ENCODE measurements around the gene RRP8. TPM values are rescaled to one million over a fixed set of nuclear protein-coding genes. Genes with fewer than 3 reads are reported as not detected.

Gene RRP8
- total and polyA plus RNA-seq, 2 experiments from 2014 or later: 27.3 to 32.6 TPM

- H3K27ac ChIP-seq: no peak overlapping the region
- H3K36me3 ChIP-seq: no peaks in the 10 kb centered on the region
- no peaks in the 10 kb centered on the region for H3K4me1 ChIP-seq (ENCODE audit: low read depth)
- DNase-seq (ENCODE audit: low read depth in 1 of 2, low spot score in 1 of 2): no peak
- no peaks in the 10 kb centered on the region for H3K27me3 ChIP-seq
- TF ChIP-seq, protein P1, sequence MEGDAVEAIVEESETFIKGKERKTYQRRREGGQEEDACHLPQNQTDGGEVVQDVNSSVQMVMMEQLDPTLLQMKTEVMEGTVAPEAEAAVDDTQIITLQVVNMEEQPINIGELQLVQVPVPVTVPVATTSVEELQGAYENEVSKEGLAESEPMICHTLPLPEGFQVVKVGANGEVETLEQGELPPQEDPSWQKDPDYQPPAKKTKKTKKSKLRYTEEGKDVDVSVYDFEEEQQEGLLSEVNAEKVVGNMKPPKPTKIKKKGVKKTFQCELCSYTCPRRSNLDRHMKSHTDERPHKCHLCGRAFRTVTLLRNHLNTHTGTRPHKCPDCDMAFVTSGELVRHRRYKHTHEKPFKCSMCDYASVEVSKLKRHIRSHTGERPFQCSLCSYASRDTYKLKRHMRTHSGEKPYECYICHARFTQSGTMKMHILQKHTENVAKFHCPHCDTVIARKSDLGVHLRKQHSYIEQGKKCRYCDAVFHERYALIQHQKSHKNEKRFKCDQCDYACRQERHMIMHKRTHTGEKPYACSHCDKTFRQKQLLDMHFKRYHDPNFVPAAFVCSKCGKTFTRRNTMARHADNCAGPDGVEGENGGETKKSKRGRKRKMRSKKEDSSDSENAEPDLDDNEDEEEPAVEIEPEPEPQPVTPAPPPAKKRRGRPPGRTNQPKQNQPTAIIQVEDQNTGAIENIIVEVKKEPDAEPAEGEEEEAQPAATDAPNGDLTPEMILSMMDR (IDR thresholded peaks at IDR 0.05; ENCODE audit: low read depth, low read length): no peak
- H3K9me3 ChIP-seq (ENCODE audit: low read depth): no peaks in the 10 kb centered on the region
- H3K4me3 ChIP-seq: no peak overlapping the region
Observed at GRCh38 chr11:6579681-6580080, 23.7 kb downstream of the RRP8 start.

- H3K4me3 ChIP-seq: no peak overlapping the region
Observed at GRCh38 chr11:6578134-6578533, 25.3 kb downstream of the RRP8 start.

DNA sequence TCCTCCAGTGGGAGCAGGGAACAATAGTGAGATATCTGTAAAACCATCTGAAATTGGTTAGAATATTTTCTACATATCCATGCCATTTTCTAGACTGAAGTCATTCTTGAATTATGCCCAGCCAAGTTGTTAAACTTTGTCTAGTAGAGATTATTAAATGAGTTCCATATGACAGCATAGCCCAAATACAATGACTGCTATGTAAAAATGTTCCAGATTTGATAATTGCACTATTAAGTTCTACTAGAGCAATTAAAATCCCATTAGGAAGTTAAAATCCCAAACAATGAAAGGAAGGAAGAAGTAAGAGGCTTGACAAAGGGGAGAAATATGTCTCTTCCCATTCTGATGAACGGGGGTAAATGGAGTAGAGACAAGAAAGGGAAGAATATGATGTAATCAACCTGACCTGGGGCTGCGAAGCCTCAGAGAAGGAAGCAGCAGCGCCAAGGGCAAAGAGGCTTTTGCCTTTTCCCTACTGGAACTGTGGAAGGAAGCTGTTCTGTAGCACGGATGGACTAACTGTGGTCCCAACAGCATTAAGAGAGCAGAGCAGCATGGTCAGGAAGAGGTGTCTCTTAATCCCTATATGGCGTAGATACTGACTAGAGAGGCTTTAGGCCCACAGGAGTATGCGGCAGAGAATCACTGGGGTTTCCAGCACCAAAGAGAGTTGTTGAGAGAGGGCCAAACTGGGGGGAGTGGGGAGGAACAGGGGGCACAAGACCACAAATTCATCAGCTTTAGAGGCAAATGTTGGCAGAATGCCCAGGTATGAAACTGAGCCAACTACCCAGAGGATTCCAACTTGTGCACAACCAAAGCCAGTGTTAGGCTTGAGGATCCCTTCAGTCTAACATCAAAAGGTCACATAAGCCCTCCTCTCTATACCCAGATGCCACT, 26.7 kb downstream of the RRP8 start:
- peak in 1 of 2 donors; percentile 84 for DNase-seq (ENCODE audit: low read depth in 1 of 2, low spot score in 1 of 2)
- Histone ChIP-seq H3K27ac (no peak overlapping the region), H3K9me3 (ENCODE audit: low read depth) (no peaks in the 10 kb centered on the region), H3K36me3 (no peaks in the 10 kb centered on the region), H3K4me3 (no peak overlapping the region), H3K27me3 (no peaks in the 10 kb centered on the region), H3K4me1 (ENCODE audit: low read depth) (no peaks in the 10 kb centered on the region)
- TF ChIP-seq, protein P1 (IDR thresholded peaks at IDR 0.05; ENCODE audit: low read depth, low read length): no peak

More at GRCh38 chr11:6578134-6578533, 25.3 kb downstream of the RRP8 start:
- no peaks in the 10 kb centered on the region for H3K9me3 ChIP-seq (ENCODE audit: low read depth)
- no peaks in the 10 kb centered on the region for H3K4me1 ChIP-seq (ENCODE audit: low read depth)
- DNase-seq (ENCODE audit: low read depth in 1 of 2, low spot score in 1 of 2): no peak
- H3K27ac ChIP-seq: no peak overlapping the region
- no peaks in the 10 kb centered on the region for H3K36me3 ChIP-seq
- TF ChIP-seq, protein P1 (IDR thresholded peaks at IDR 0.05; ENCODE audit: low read depth, low read length): no peak
- no peaks in the 10 kb centered on the region for H3K27me3 ChIP-seq

GRCh38 chr11:6574816-6575715, 28.4 kb downstream of the RRP8 start:
- H3K4me3 ChIP-seq: no peak overlapping the region
- H3K9me3 ChIP-seq (ENCODE audit: low read depth): no peaks in the 10 kb centered on the region
- TF ChIP-seq, protein P1 (IDR thresholded peaks at IDR 0.05; ENCODE audit: low read depth, low read length): no peak
- H3K36me3 ChIP-seq: no peaks in the 10 kb centered on the region
- no peak for DNase-seq (ENCODE audit: low read depth in 1 of 2, low spot score in 1 of 2)
- H3K27ac ChIP-seq: no peak overlapping the region
- H3K4me1 ChIP-seq (ENCODE audit: low read depth): no peaks in the 10 kb centered on the region
- H3K27me3 ChIP-seq: no peaks in the 10 kb centered on the region

- Histone ChIP-seq H3K27me3 (no peaks in the 10 kb centered on the region), H3K4me1 (ENCODE audit: low read depth) (peaks cover 4% of the 10 kb centered on the region), H3K4me3 (no peak overlapping the region), H3K9me3 (ENCODE audit: low read depth) (no peaks in the 10 kb centered on the region), H3K27ac (no peak overlapping the region), H3K36me3 (no peaks in the 10 kb centered on the region)
- peak in 1 of 2 donors; percentile 81 for DNase-seq (ENCODE audit: low read depth in 1 of 2, low spot score in 1 of 2)
- TF ChIP-seq, protein P1 (IDR thresholded peaks at IDR 0.05; ENCODE audit: low read depth, low read length): no peak
Observed at GRCh38 chr11:6572215-6572614, 31.2 kb downstream of the RRP8 start.
